K562 (cell line): ENCODE measurements around the gene IGSF8.

Source experiments
- BACH1 ChIP-seq: fragments of 200-800 bp; sonication (Bioruptor generic); IDR thresholded peaks from 2 replicates; pipeline ENCODE4 v1.6.1; 2016; ENCODE audit warnings: missing genetic modification characterization, missing compliant biosample characterization
- CBX3 ChIP-seq, 2 experiments: IDR thresholded peaks; 1 replicate in 1 of 2; 2 replicates in 1 of 2; pipeline ENCODE4 v1.6.1; 2012; ENCODE audit warnings: inconsistent platforms in 2 of 2, low read length in 2 of 2, borderline replicate concordance in 1 of 2, control low read depth in 1 of 2
- CHD1 ChIP-seq: fragments of 200-600 bp; sonication (generic); IDR thresholded peaks from one replicate; pipeline ENCODE4 v1.6.1; 2012; ENCODE audit warnings: mild to moderate bottlenecking, moderate library complexity, low read length, inconsistent platforms
- CREB3 ChIP-seq: fragments of 450-650 bp; conservative IDR thresholded peaks from 2 replicates; pipeline ENCODE4 v1.6.1; 2016; ENCODE audit warnings: missing genetic modification characterization, low read depth, mild to moderate bottlenecking, missing compliant biosample characterization, moderate library complexity
- CTCF ChIP-seq, 3 experiments: IDR thresholded peaks in 2 of 3; conservative IDR thresholded peaks in 1 of 3; 2 replicates each; pipeline ENCODE4 v1.5.1; 2011 to 2012; ENCODE audit warnings: low read length in 3 of 3, mild to moderate bottlenecking in 3 of 3, control low read depth in 2 of 3, improper control_type of control experiment in 1 of 3, inconsistent platforms in 1 of 3, low read depth in 1 of 3, mixed read lengths in 1 of 3, moderate library complexity in 1 of 3; ENCODE audit not compliant: insufficient read depth in 2 of 3
- HIVEP1 ChIP-seq: fragments of 250-450 bp; sonication (Bioruptor Pico); IDR thresholded peaks from 2 replicates; pipeline ENCODE4 v1.4.0; 2020; ENCODE audit warnings: mild to moderate bottlenecking
- MAFF ChIP-seq: IDR thresholded peaks from 2 replicates; pipeline ENCODE4 v1.6.1; 2012; ENCODE audit warnings: low read length, improper control_type of control experiment
- MITF ChIP-seq: IDR thresholded peaks from 2 replicates; pipeline ENCODE4 v1.6.1; 2014; ENCODE audit warnings: antibody characterized with exemption
- NR1H2 ChIP-seq: sonication (generic); formaldehyde crosslinking; IDR thresholded peaks from 2 replicates; pipeline ENCODE4 v1.4.0; 2020; ENCODE audit warnings: mild to moderate bottlenecking, missing genetic modification reagents
- SIN3A ChIP-seq, 2 experiments: fragments of 150-350 bp in 1 of 2; IDR thresholded peaks; 2 replicates each; pipeline ENCODE4 v1.6.1; 2011 to 2016; ENCODE audit warnings: borderline replicate concordance in 2 of 2, low read depth in 2 of 2, low read length in 2 of 2, mild to moderate bottlenecking in 2 of 2, moderate library complexity in 2 of 2; ENCODE audit not compliant: control insufficient read depth in 1 of 2
- ZNF592 ChIP-seq: fragments of 450-650 bp; IDR thresholded peaks from 2 replicates; pipeline ENCODE4 v1.6.1; 2017; ENCODE audit warnings: antibody characterized with exemption, mild to moderate bottlenecking
- ZZZ3 ChIP-seq: fragments of 450-650 bp; IDR thresholded peaks from 2 replicates; pipeline ENCODE4 v1.6.1; 2016; ENCODE audit warnings: antibody characterized with exemption, mild to moderate bottlenecking, moderate library complexity

GRCh38 chr1:160097151-160097910, 1.1 kb downstream of the IGSF8 start:
- TF ChIP-seq CREB3 (no peak), MAFF (no peak), ZZZ3 (no peak), ZNF592 (no peak), MITF (no peak), HIVEP1 (CRISPR knock-in tag) (no peak), BACH1 (no peak), CTCF (IDR thresholded peaks at IDR 0.05 in 2 of 3, conservative IDR thresholded peaks at IDR 0.05 in 1 of 3; ENCODE audit: insufficient read depth in 2 of 3, low read depth in 1 of 3, low read length in 3 of 3) (no peak), CHD1 (no peak), CBX3 (IDR thresholded peaks at IDR 0.05; ENCODE audit: borderline replicate concordance in 1 of 2, low read length in 2 of 2) (no peak), NR1H2 (CRISPR knock-in tag) (no peak), SIN3A (IDR thresholded peaks at IDR 0.05; ENCODE audit: borderline replicate concordance in 2 of 2, control insufficient read depth in 1 of 2, low read depth in 2 of 2, low read length in 2 of 2) (no peak)
